SU-DHL-6 (cell line): ENCODE data around the gene NCOA4.

Experiments used
- EZH2phosphoT487 ChIP-seq: fragments of 200-600 bp; sonication (generic), shearing (Covaris generic); conservative IDR thresholded peaks from 2 replicates; pipeline ENCODE4 v1.6.1; 2018; ENCODE audit warnings: mild to moderate bottlenecking, antibody characterized with exemption, low read length, moderate library complexity, mixed read lengths
- TF ChIP-seq, protein P1 (sequence below): fragments of 200-600 bp; sonication (generic); IDR thresholded peaks from one replicate; pipeline ENCODE4 v1.5.1; 2017; ENCODE audit warnings: antibody characterized with exemption, mild to moderate bottlenecking, low read length, moderate library complexity; ENCODE audit not compliant: insufficient read depth, poor library complexity, severe bottlenecking

GRCh38 chr10:46068905-46069304 lies 38.5 kb upstream of the NCOA4 start:
- TF ChIP-seq, protein P1, sequence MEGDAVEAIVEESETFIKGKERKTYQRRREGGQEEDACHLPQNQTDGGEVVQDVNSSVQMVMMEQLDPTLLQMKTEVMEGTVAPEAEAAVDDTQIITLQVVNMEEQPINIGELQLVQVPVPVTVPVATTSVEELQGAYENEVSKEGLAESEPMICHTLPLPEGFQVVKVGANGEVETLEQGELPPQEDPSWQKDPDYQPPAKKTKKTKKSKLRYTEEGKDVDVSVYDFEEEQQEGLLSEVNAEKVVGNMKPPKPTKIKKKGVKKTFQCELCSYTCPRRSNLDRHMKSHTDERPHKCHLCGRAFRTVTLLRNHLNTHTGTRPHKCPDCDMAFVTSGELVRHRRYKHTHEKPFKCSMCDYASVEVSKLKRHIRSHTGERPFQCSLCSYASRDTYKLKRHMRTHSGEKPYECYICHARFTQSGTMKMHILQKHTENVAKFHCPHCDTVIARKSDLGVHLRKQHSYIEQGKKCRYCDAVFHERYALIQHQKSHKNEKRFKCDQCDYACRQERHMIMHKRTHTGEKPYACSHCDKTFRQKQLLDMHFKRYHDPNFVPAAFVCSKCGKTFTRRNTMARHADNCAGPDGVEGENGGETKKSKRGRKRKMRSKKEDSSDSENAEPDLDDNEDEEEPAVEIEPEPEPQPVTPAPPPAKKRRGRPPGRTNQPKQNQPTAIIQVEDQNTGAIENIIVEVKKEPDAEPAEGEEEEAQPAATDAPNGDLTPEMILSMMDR, result no peak
- no peak for TF ChIP-seq EZH2phosphoT487
